Activated CD4-positive, alpha-beta T cell treated with anti-CD3 and anti-CD28 coated beads for 4 hours (primary cell): ENCODE measurements around the gene RELA.

Experiments
- DNase-seq, 2 donors: peaks; one replicate each; pipeline ENCODE4 v3.0.0-alpha.2; 2020

RELA gene

GRCh38 chr11:65629579-65629978, 33.1 kb downstream of the RELA start:
- no peak for DNase-seq

GRCh38 chr11:65627202-65627601, 35.5 kb downstream of the RELA start:
- DNase-seq, result no peak

GRCh38 chr11:65625628-65626342, 36.9 kb downstream of the RELA start:
- peak; percentile 48 to 49 for DNase-seq

- no peak for DNase-seq
Measured at GRCh38 chr11:65624931-65625627, 37.6 kb downstream of the RELA start.

GRCh38 chr11:65623852-65624616, 38.7 kb downstream of the RELA start:
- DNase-seq, result no peak

- DNase-seq, result no peak
Measured at GRCh38 chr11:65623177-65623576, 39.5 kb downstream of the RELA start.

- DNase-seq, result no peak
Measured at GRCh38 chr11:65622011-65622410, 40.7 kb downstream of the RELA start.

GRCh38 chr11:65621460-65621859, 41.3 kb downstream of the RELA start:
- DNase-seq, result no peak

GRCh38 chr11:65620666-65621065, 42.0 kb downstream of the RELA start:
- DNase-seq, result no peak

GRCh38 chr11:65619281-65619928, 43.3 kb downstream of the RELA start:
- DNase-seq, result no peak

- no peak for DNase-seq
Measured at GRCh38 chr11:65618763-65619162, 44.0 kb downstream of the RELA start.

GRCh38 chr11:65617990-65618751, 44.5 kb downstream of the RELA start:
- no peak for DNase-seq

GRCh38 chr11:65617136-65617850, 45.4 kb downstream of the RELA start:
- DNase-seq, result no peak

- no peak for DNase-seq
Measured at GRCh38 chr11:65616575-65617001, 46.1 kb downstream of the RELA start.

GRCh38 chr11:65615950-65616574, 46.7 kb downstream of the RELA start:
- no peak for DNase-seq

GRCh38 chr11:65615229-65615949, 47.3 kb downstream of the RELA start, which contains the start of gene PCNX3:
Gene PCNX3, plus strand, starts transcription at chr11:65615776. Its CDS starts 536 bp downstream, at chr11:65616312.
- peak; percentile 100 for DNase-seq

- peak in 1 of 2 donors; percentile 25 for DNase-seq
Measured at GRCh38 chr11:65613091-65613928, 49.4 kb downstream of the RELA start.

- no peak for DNase-seq
Measured at GRCh38 chr11:65612691-65613090, 50.0 kb downstream of the RELA start.
